Measurements from ENCODE around the gene FBXO5. TPM values are rescaled to one million over a fixed set of nuclear protein-coding genes. Genes with fewer than 3 reads are reported as not detected.
A peak's percentile ranks its signal among the peaks of the same experiment; 100 is the strongest.

Gene FBXO5
- total RNA-seq, 1 donor from 2014 or later, result 111 TPM

- H3K4me1 ChIP-seq, result peaks cover 45% of the 10 kb centered on the region
- H3F3A ChIP-seq (ENCODE audit: low read depth), result peaks cover 18% of the 10 kb centered on the region
- no peak overlapping the region for H3K27ac ChIP-seq
- Mint-ChIP-seq H3K27ac (peak overlapping the region; percentile 46), H3K9me3 (no peaks in the 10 kb centered on the region), H3K4me3 (peak overlapping the region; percentile 95), H3K4me1 (peaks cover 37% of the 10 kb centered on the region), H3K36me3 (peaks cover 31% of the 10 kb centered on the region), H3K27me3 (ENCODE audit: insufficient read depth, low read depth) (peaks cover 6% of the 10 kb centered on the region)
- H3K9ac ChIP-seq, result peak overlapping the region; percentile 86
- DNase-seq (ENCODE audit: low spot score), result peak; percentile 37
- no peak overlapping the region for H2AFZ ChIP-seq (replicated peaks)
- H3K4me3 ChIP-seq, result peak overlapping the region; percentile 100
- peaks cover 6% of the 10 kb centered on the region for H3K36me3 ChIP-seq
- H4K20me1 ChIP-seq (ENCODE audit: low read depth), result peaks cover 49% of the 10 kb centered on the region
- no peaks in the 10 kb centered on the region for H3K27me3 ChIP-seq
- TF ChIP-seq, protein P1, sequence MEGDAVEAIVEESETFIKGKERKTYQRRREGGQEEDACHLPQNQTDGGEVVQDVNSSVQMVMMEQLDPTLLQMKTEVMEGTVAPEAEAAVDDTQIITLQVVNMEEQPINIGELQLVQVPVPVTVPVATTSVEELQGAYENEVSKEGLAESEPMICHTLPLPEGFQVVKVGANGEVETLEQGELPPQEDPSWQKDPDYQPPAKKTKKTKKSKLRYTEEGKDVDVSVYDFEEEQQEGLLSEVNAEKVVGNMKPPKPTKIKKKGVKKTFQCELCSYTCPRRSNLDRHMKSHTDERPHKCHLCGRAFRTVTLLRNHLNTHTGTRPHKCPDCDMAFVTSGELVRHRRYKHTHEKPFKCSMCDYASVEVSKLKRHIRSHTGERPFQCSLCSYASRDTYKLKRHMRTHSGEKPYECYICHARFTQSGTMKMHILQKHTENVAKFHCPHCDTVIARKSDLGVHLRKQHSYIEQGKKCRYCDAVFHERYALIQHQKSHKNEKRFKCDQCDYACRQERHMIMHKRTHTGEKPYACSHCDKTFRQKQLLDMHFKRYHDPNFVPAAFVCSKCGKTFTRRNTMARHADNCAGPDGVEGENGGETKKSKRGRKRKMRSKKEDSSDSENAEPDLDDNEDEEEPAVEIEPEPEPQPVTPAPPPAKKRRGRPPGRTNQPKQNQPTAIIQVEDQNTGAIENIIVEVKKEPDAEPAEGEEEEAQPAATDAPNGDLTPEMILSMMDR (IDR thresholded peaks at IDR 0.05), result no peak
- no peak for TF ChIP-seq EZH2 (IDR thresholded peaks at IDR 0.05)
- H3K4me2 ChIP-seq, result peak overlapping the region; percentile 93
- H3K79me2 ChIP-seq (ENCODE audit: low read depth), result peaks cover 93% of the 10 kb centered on the region
- no peaks in the 10 kb centered on the region for H3K9me3 ChIP-seq (ENCODE audit: low read depth)
Observed at GRCh38 chr6:152981989-152982903, 595 bp downstream of the FBXO5 start.

DNA sequence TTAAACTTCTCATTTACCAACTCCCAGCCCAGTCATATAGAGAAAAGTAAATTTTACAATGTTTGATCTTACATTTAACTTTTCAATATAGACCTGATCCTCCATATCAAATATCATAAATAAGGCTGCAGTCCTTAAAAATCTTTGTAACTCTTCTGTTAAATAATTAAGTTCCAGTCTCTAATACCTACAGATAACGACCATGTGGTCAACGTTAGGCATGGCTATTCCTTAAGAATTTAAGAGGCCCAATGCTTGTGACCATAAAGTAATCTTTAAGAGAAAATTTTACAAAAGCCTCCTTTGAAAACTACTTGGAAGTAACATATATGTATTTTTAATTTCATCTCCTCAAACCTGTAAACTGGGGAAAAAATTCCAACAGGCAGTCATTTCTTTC lies 1.6 kb downstream of the FBXO5 start:
- peaks cover 56% of the 10 kb centered on the region for H3K4me1 ChIP-seq
- peak overlapping the region; percentile 86 for H3K9ac ChIP-seq
- TF ChIP-seq EZH2phosphoT487 (IDR thresholded peaks at IDR 0.05) (no peak), EZH2 (IDR thresholded peaks at IDR 0.05) (no peak)
- TF ChIP-seq, protein P1 (IDR thresholded peaks at IDR 0.05), result no peak
- H3K4me1 Mint-ChIP-seq, result peaks cover 42% of the 10 kb centered on the region
- H3F3A ChIP-seq (ENCODE audit: low read depth), result peaks cover 22% of the 10 kb centered on the region
- peaks cover 6% of the 10 kb centered on the region for H3K27me3 Mint-ChIP-seq (ENCODE audit: insufficient read depth, low read depth)
- H3K36me3 Mint-ChIP-seq, result peaks cover 36% of the 10 kb centered on the region
- peaks cover 93% of the 10 kb centered on the region for H3K79me2 ChIP-seq (ENCODE audit: low read depth)
- no peaks in the 10 kb centered on the region for H3K9me3 Mint-ChIP-seq
- DNase-seq (ENCODE audit: low spot score), result no peak
- H3K9me3 ChIP-seq (ENCODE audit: low read depth), result no peaks in the 10 kb centered on the region
- peaks cover 59% of the 10 kb centered on the region for H4K20me1 ChIP-seq (ENCODE audit: low read depth)
- no peaks in the 10 kb centered on the region for H3K27me3 ChIP-seq
- peak overlapping the region; percentile 95 for H3K4me3 Mint-ChIP-seq
- H3K4me3 ChIP-seq, result peak overlapping the region; percentile 100
- H3K4me2 ChIP-seq, result peak overlapping the region; percentile 93
- peaks cover 7% of the 10 kb centered on the region for H3K36me3 ChIP-seq
- H3K27ac Mint-ChIP-seq, result no peak overlapping the region
- no peak overlapping the region for H2AFZ ChIP-seq (replicated peaks)
- no peak overlapping the region for H3K27ac ChIP-seq

GRCh38 chr6:152980656-152981055 lies 2.2 kb downstream of the FBXO5 start:
- Histone ChIP-seq H3K4me1 (peaks cover 59% of the 10 kb centered on the region), H3K36me3 (peaks cover 7% of the 10 kb centered on the region), H3K27ac (no peak overlapping the region), H2AFZ (replicated peaks) (no peak overlapping the region), H3K4me2 (peak overlapping the region; percentile 93), H3K9ac (peak overlapping the region; percentile 86), H3K27me3 (no peaks in the 10 kb centered on the region), H3K9me3 (ENCODE audit: low read depth) (no peaks in the 10 kb centered on the region), H4K20me1 (ENCODE audit: low read depth) (peaks cover 64% of the 10 kb centered on the region), H3F3A (ENCODE audit: low read depth) (peaks cover 22% of the 10 kb centered on the region), H3K79me2 (ENCODE audit: low read depth) (peaks cover 93% of the 10 kb centered on the region), H3K4me3 (peak overlapping the region; percentile 100)
- H3K27ac Mint-ChIP-seq, result no peak overlapping the region
- H3K9me3 Mint-ChIP-seq, result no peaks in the 10 kb centered on the region
- H3K4me3 Mint-ChIP-seq, result peak overlapping the region; percentile 95
- peaks cover 40% of the 10 kb centered on the region for H3K36me3 Mint-ChIP-seq
- H3K4me1 Mint-ChIP-seq, result peaks cover 42% of the 10 kb centered on the region
- TF ChIP-seq, protein P1 (IDR thresholded peaks at IDR 0.05), result no peak
- TF ChIP-seq EZH2 (IDR thresholded peaks at IDR 0.05) (no peak), EZH2phosphoT487 (IDR thresholded peaks at IDR 0.05) (no peak)
- DNase-seq (ENCODE audit: low spot score), result no peak
- H3K27me3 Mint-ChIP-seq (ENCODE audit: insufficient read depth, low read depth), result peaks cover 6% of the 10 kb centered on the region
